ENCODE measurements around the gene TRAF5.

TRAF5 gene

DNA sequence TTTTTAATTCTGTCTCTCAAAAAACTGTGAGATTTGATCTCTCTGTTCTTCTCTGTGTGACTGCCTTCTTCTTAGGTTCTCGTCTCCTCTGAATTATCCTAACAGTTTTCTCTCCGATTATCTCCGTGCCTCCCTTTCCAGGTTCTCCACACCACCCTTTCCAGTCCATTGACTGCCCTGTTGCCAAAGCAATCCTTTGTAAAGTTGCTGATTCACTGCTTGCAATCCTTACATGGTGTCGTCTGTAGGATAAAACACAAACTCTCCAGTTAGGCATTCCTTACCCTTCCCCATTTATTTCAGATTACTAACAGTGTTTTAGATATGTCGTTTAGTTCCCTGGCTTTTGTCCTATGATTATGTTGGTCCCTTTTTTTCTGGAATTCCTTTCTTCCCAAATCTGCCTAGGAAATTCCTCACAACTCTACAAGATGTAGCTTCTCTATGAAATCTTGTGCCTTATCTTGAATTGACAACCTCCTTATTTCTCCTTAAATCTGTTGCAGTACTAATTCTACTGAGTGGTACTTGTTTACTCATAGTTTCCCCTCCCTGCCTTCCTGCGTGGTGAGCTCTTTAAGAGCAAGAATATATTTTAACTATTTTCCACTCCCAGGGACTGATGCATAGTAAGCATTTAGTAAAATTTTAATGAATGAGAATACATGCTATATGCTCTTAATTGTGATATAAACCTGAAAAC lies 45.2 kb upstream of the TRAF5 start:
- Histone ChIP-seq H3K4me2 (ENCODE audit: low read depth, low read length, poor library complexity, severe bottlenecking) (no peak overlapping the region), H4K20me1 (ENCODE audit: low read depth, low read length) (no peaks in the 10 kb centered on the region), H3F3A (ENCODE audit: insufficient read depth) (0 out of 2 replicates have a peak, but pooled peaks cover 6% of the 10 kb centered on the region), H3K4me3 (ENCODE audit: insufficient read depth, low read length, poor library complexity, severe bottlenecking) (no peak overlapping the region), H3K27ac (ENCODE audit: low read depth, low read length) (no peak overlapping the region), H3K9ac (ENCODE audit: low read length) (no peak overlapping the region), H3K9me3 (ENCODE audit: insufficient read depth, low read length) (no peaks in the 10 kb centered on the region), H3K79me2 (ENCODE audit: insufficient read depth, low read length) (no peaks in the 10 kb centered on the region), H3K9me2 (replicated peaks; ENCODE audit: insufficient read depth, low read length) (no peaks in the 10 kb centered on the region), H3K27me3 (ENCODE audit: low read length) (no peaks in the 10 kb centered on the region), H3K36me3 (ENCODE audit: low read length) (peaks cover 17% of the 10 kb centered on the region; the same call in 1 of the 2 replicates), H2AFZ (ENCODE audit: low read depth, low read length, severe bottlenecking) (no peak overlapping the region)
- no peak for TF ChIP-seq EZH2phosphoT487 (conservative IDR thresholded peaks at IDR 0.05; ENCODE audit: low read length)
- TF ChIP-seq, protein P1, sequence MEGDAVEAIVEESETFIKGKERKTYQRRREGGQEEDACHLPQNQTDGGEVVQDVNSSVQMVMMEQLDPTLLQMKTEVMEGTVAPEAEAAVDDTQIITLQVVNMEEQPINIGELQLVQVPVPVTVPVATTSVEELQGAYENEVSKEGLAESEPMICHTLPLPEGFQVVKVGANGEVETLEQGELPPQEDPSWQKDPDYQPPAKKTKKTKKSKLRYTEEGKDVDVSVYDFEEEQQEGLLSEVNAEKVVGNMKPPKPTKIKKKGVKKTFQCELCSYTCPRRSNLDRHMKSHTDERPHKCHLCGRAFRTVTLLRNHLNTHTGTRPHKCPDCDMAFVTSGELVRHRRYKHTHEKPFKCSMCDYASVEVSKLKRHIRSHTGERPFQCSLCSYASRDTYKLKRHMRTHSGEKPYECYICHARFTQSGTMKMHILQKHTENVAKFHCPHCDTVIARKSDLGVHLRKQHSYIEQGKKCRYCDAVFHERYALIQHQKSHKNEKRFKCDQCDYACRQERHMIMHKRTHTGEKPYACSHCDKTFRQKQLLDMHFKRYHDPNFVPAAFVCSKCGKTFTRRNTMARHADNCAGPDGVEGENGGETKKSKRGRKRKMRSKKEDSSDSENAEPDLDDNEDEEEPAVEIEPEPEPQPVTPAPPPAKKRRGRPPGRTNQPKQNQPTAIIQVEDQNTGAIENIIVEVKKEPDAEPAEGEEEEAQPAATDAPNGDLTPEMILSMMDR (IDR thresholded peaks at IDR 0.05; ENCODE audit: insufficient read depth, low read length, poor library complexity, severe bottlenecking): no peak

DNA sequence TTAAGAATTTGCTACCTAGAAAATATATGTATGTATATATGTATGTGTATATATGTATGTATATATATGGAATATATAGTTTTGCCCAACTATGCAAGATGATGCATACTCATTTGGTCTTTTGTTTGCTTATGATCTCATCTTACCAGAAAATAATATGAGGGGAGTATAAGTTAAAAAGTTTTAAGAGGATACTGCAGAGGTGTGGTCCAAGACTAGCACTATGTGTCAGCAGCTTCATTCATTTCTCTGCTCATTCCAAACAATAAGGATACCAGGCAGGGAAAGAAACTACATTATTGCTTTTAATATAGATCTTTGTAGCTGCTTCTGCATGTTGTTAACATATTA lies 44.6 kb upstream of the TRAF5 start:
- H4K20me1 ChIP-seq (ENCODE audit: low read depth, low read length): no peaks in the 10 kb centered on the region
- 0 out of 2 replicates have a peak, but pooled peaks cover 6% of the 10 kb centered on the region for H3F3A ChIP-seq (ENCODE audit: insufficient read depth)
- no peaks in the 10 kb centered on the region for H3K27me3 ChIP-seq (ENCODE audit: low read length)
- no peak overlapping the region for H3K27ac ChIP-seq (ENCODE audit: low read depth, low read length)
- H3K9ac ChIP-seq (ENCODE audit: low read length): no peak overlapping the region
- H3K9me3 ChIP-seq (ENCODE audit: insufficient read depth, low read length): no peaks in the 10 kb centered on the region
- no peaks in the 10 kb centered on the region for H3K9me2 ChIP-seq (replicated peaks; ENCODE audit: insufficient read depth, low read length)
- no peak overlapping the region for H3K4me2 ChIP-seq (ENCODE audit: low read depth, low read length, poor library complexity, severe bottlenecking)
- H3K36me3 ChIP-seq (ENCODE audit: low read length): peaks cover 15% of the 10 kb centered on the region; the same call in 1 of the 2 replicates
- TF ChIP-seq, protein P1 (IDR thresholded peaks at IDR 0.05; ENCODE audit: insufficient read depth, low read length, poor library complexity, severe bottlenecking): no peak
- no peak for TF ChIP-seq EZH2phosphoT487 (conservative IDR thresholded peaks at IDR 0.05; ENCODE audit: low read length)
- H3K4me3 ChIP-seq (ENCODE audit: insufficient read depth, low read length, poor library complexity, severe bottlenecking): no peak overlapping the region
- no peaks in the 10 kb centered on the region for H3K79me2 ChIP-seq (ENCODE audit: insufficient read depth, low read length)
- no peak overlapping the region for H2AFZ ChIP-seq (ENCODE audit: low read depth, low read length, severe bottlenecking)

- Histone ChIP-seq H4K20me1 (ENCODE audit: low read depth, low read length) (no peaks in the 10 kb centered on the region), H3K9me3 (ENCODE audit: insufficient read depth, low read length) (no peaks in the 10 kb centered on the region), H2AFZ (ENCODE audit: low read depth, low read length, severe bottlenecking) (no peak overlapping the region), H3K79me2 (ENCODE audit: insufficient read depth, low read length) (no peaks in the 10 kb centered on the region), H3K4me2 (ENCODE audit: low read depth, low read length, poor library complexity, severe bottlenecking) (no peak overlapping the region), H3K9me2 (replicated peaks; ENCODE audit: insufficient read depth, low read length) (no peaks in the 10 kb centered on the region), H3K27ac (ENCODE audit: low read depth, low read length) (no peak overlapping the region), H3K4me3 (ENCODE audit: insufficient read depth, low read length, poor library complexity, severe bottlenecking) (no peak overlapping the region), H3K27me3 (ENCODE audit: low read length) (no peaks in the 10 kb centered on the region), H3K36me3 (ENCODE audit: low read length) (peaks cover 17% of the 10 kb centered on the region; the same call in 1 of the 2 replicates), H3K9ac (ENCODE audit: low read length) (no peak overlapping the region), H3F3A (ENCODE audit: insufficient read depth) (no peaks in the 10 kb centered on the region; the same call in 1 of the 2 replicates)
- no peak for TF ChIP-seq EZH2phosphoT487 (conservative IDR thresholded peaks at IDR 0.05; ENCODE audit: low read length)
Observed at GRCh38 chr1:211285196-211285595, 41.4 kb upstream of the TRAF5 start.

DNA sequence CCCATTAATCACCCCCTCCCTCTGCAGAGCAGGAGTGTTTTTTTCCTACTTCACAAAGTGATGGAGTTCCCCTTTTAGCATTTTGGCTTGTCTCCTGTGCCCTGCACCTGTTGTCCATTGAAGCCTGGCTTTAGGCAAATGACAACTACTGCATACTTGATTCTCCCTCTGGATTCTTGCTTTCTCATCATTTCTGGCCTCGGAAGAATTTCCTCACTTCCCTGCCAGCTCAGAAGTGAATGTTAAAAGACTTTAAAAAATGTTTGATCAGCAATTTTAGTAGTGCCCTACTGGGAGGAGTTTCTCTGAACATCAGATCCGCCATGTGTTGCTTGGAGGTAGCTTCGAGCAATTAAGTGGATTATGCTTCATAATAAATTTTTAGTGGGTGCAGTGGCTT lies 39.4 kb upstream of the TRAF5 start:
- Histone ChIP-seq H3F3A (ENCODE audit: insufficient read depth) (no peaks in the 10 kb centered on the region; the same call in 1 of the 2 replicates), H3K9me2 (replicated peaks; ENCODE audit: insufficient read depth, low read length) (no peaks in the 10 kb centered on the region), H3K4me3 (ENCODE audit: insufficient read depth, low read length, poor library complexity, severe bottlenecking) (no peak overlapping the region), H3K27ac (ENCODE audit: low read depth, low read length) (no peak overlapping the region), H3K27me3 (ENCODE audit: low read length) (no peaks in the 10 kb centered on the region), H3K9me3 (ENCODE audit: insufficient read depth, low read length) (no peaks in the 10 kb centered on the region), H3K4me2 (ENCODE audit: low read depth, low read length, poor library complexity, severe bottlenecking) (no peak overlapping the region), H4K20me1 (ENCODE audit: low read depth, low read length) (no peaks in the 10 kb centered on the region), H3K9ac (ENCODE audit: low read length) (no peak overlapping the region), H2AFZ (ENCODE audit: low read depth, low read length, severe bottlenecking) (no peak overlapping the region), H3K36me3 (ENCODE audit: low read length) (peaks cover 26% of the 10 kb centered on the region), H3K79me2 (ENCODE audit: insufficient read depth, low read length) (no peaks in the 10 kb centered on the region; the same call in 1 of the 2 replicates)
- no peak for TF ChIP-seq EZH2phosphoT487 (conservative IDR thresholded peaks at IDR 0.05; ENCODE audit: low read length)
- TF ChIP-seq, protein P1 (IDR thresholded peaks at IDR 0.05; ENCODE audit: insufficient read depth, low read length, poor library complexity, severe bottlenecking): no peak
